TTC549 (cell line): ENCODE measurements around the gene GSTM5.
"Not testable (repeated sequence)": the region's sequence is repeated elsewhere in the genome, so short reads cannot be mapped to it uniquely, and the experiment has no call there.

ENCODE experiments used
- FAIRE-seq: peaks from 2 replicates; lab custom pipeline; 2012; peaks lifted over from hg19 to GRCh38; lab: Jason Lieb, UNC

Gene GSTM5

GRCh38 chr1:109711593-109712320 is at the start of gene GSTM5:
TSS of gene GSTM5 (plus strand) at chr1:109712251. CDS start at chr1:109712313, 62 bp downstream.
- not testable (repeated sequence) for FAIRE-seq

GRCh38 chr1:109664671-109665070 is 47.4 kb upstream of the GSTM5 start:
- no peak for FAIRE-seq

- FAIRE-seq = no peak
Measured at GRCh38 chr1:109667452-109668122, 44.5 kb upstream of the GSTM5 start, which contains the start of gene GSTM2. TSS of gene GSTM2 (plus strand) at chr1:109668057. CDS start at chr1:109668116, 59 bp downstream.

- no peak for FAIRE-seq
Measured at GRCh38 chr1:109668123-109668775, 43.8 kb upstream of the GSTM5 start.

GRCh38 chr1:109669246-109669948 is 42.7 kb upstream of the GSTM5 start:
- FAIRE-seq = no peak

- FAIRE-seq = not testable (repeated sequence)
Measured at GRCh38 chr1:109669949-109670302, 42.1 kb upstream of the GSTM5 start.

- no peak for FAIRE-seq
Measured at GRCh38 chr1:109671067-109671466, 41.0 kb upstream of the GSTM5 start.

GRCh38 chr1:109673861-109674260 is 38.2 kb upstream of the GSTM5 start:
- FAIRE-seq = not testable (repeated sequence)

- FAIRE-seq = not testable (repeated sequence)
Measured at GRCh38 chr1:109676683-109677381, 35.2 kb upstream of the GSTM5 start.

GRCh38 chr1:109677459-109677858 is 34.6 kb upstream of the GSTM5 start:
- no peak for FAIRE-seq

GRCh38 chr1:109678637-109679036 is 33.4 kb upstream of the GSTM5 start:
- not testable (repeated sequence) for FAIRE-seq

- FAIRE-seq = not testable (repeated sequence)
Measured at GRCh38 chr1:109684777-109685176, 27.3 kb upstream of the GSTM5 start.

GRCh38 chr1:109685399-109685798 is 26.7 kb upstream of the GSTM5 start:
- not testable (repeated sequence) for FAIRE-seq

- not testable (repeated sequence) for FAIRE-seq
Measured at GRCh38 chr1:109685890-109686289, 26.2 kb upstream of the GSTM5 start.

- FAIRE-seq = not testable (repeated sequence)
Measured at GRCh38 chr1:109687109-109687508, 24.9 kb upstream of the GSTM5 start.

GRCh38 chr1:109687641-109688499 is 24.2 kb upstream of the GSTM5 start, which contains the start of gene GSTM1:
TSS of gene GSTM1 (plus strand) at chr1:109687817. CDS start at chr1:109687874, 57 bp downstream.
- no peak for FAIRE-seq

- no peak for FAIRE-seq
Measured at GRCh38 chr1:109689844-109690405, 22.1 kb upstream of the GSTM5 start.

GRCh38 chr1:109691759-109692158 is 20.3 kb upstream of the GSTM5 start:
- no peak for FAIRE-seq

- not testable (repeated sequence) for FAIRE-seq
Measured at GRCh38 chr1:109694400-109694799, 17.7 kb upstream of the GSTM5 start.

- FAIRE-seq = not testable (repeated sequence)
Measured at GRCh38 chr1:109695138-109695537, 16.9 kb upstream of the GSTM5 start.
